Measurements from ENCODE around the gene CCDC127.

GRCh38 chr5:199197-199949 is 18.6 kb downstream of the CCDC127 start:
- TF ChIP-seq CTCF (IDR thresholded peaks at IDR 0.05; ENCODE audit: extremely low read depth in 1 of 2, insufficient read depth in 1 of 2, low read depth in 1 of 2, low read length in 2 of 2) (no peak), EZH2 (IDR thresholded peaks at IDR 0.05; ENCODE audit: borderline replicate concordance, low read depth, low read length, severe bottlenecking) (no peak), MYC (IDR thresholded peaks at IDR 0.05; ENCODE audit: low read depth, low read length) (no peak), POLR2A (IDR thresholded peaks at IDR 0.05; ENCODE audit: low read depth, low read length) (no peak), MAX (IDR thresholded peaks at IDR 0.05; ENCODE audit: insufficient read depth, insufficient read length) (no peak), POLR2AphosphoS5 (IDR thresholded peaks at IDR 0.05; ENCODE audit: insufficient read depth, low read depth, low read length) (no peak), GATA2 (IDR thresholded peaks at IDR 0.05; ENCODE audit: insufficient read depth, insufficient read length, low read depth, low read length) (no peak), JUN (IDR thresholded peaks at IDR 0.05; ENCODE audit: borderline replicate concordance, insufficient read depth, insufficient read length, low read depth) (no peak)

All from endothelial cell of umbilical vein (primary cell).